ENCODE measurements around the gene SLC9B2.
"Not testable (repeated sequence)": the region's sequence is repeated elsewhere in the genome, so short reads cannot be mapped to it uniquely, and the experiment has no call there.

The SLC9B2 gene

DNA sequence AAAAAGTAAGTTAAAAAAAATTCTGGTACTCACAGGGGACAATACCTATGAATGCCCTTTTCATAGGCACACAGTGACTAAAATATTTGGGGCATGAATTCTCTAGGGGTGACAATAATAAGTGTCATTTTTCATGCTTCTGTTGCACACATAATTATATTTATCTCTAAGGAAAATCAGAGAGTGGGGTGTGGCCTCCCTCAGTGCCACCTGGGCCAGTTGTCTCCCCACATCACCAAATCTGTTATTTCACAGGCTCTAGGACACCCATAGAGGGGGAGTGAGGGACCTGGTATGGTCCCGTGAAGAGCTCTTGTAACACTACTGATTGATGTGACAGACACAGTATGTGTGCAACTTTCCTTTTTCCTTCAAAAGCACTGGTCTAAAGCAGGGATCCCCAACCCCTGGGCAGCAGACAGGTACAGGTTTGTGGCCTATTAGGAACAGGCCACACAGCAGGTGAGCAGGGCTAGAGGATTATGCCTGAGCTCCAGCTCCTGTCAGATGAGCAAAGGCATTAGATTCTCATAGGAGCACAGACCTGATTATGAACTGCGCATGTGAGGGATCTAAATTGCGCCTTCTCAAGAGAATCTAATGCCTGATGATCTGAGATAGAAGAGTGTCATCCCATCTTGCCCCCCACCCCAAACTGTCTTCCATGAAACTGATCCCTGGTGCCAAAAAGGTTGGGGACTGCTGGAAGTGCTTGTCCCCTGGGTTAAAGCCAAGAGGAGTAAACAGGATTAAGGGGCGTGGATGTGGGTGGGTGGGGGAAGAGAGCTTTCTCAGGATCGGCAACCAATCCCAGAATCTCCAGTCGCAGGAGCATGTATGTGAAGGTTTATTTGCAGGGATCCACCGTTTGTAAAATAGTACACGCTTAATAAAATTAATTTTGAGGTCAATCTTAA lies 57.9 kb downstream of the SLC9B2 start:
- peak; percentile 75 for FAIRE-seq

DNA sequence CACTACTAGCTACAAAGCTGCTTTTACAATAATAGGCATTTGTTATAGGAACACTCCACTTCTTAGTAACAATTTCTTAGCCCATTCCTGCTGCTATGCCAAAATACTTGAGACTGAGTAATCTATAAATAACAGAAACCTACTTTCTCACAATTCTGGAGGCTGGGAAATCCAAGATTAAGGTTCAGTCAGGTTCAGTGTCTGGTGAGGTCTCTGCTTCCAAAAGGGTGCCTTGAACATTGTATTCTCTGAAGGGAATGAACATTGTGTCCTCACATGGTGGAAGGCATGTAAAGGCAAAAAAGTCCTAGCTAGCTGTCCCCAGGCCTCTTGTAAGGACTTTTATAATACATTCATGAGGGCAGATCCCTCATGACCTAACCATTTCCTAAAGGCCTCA lies 64.0 kb downstream of the SLC9B2 start:
- FAIRE-seq: no peak

DNA sequence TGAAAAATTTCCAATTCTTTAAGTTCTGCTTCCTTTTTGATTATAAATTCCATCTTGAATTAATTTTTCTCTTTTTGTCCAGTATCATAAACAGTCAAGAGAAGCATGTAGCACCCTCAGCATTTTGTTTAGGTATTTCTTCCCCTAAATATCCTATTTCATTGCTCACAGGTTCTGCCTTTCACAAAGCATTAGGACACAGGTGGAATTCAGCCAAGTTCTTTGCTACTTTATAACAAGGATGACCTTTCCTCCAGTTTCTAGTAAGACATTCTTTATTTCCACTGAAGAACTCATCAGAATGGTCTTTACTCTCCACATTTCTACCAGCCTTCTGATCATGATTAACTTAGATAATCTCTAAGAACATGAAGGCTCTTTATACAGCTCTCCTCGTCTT lies 64.5 kb downstream of the SLC9B2 start:
- no peak for FAIRE-seq

DNA sequence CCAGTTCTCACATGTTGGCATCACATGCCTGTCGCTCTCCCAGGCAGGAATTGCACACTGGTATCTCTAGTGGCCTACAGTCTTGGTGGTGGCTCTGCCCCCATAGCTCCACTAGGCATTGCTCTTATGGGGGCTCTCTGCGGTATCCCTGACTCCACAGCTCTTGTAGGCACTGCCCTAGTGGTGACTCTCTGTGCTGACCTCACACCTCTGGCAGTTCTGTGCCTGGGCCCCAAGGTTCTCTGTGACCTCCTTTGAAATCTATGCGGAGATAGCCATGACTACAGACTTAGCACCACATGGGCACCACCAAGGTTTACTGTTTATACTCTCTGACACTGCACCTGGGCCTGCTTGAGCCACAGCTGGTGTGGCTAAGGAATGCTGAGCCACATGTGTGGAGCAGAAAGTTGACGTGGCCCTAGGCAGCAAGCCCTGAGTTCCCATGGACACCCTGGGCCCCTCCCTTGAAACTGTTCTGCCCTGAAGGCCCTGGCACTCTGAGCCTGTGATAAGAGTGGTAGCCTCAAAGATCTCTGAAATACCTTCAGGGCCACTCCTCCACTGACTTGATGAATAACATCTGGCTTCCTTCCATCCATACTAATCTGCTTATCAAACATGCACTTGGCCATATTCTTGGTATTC lies 65.1 kb downstream of the SLC9B2 start:
- no peak for FAIRE-seq

DNA sequence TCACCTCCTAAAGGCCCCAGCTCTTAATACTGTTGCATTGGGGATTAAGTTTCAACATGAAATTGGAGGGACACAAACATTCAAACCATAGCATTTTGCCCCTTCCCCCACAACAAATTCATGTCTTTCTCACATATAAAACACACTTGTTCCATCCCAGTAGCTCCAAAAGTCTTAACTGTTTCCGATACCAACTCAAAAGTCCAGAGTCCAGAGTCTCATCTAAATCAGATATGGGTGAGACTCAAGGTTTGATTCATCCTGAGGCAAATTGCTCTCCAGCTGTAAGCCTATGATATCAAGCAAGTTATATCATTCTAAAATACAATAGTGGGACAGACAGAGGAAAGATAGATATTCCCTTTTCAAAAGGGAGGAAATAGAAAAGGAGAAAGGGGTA lies 65.8 kb downstream of the SLC9B2 start:
- no peak for FAIRE-seq

DNA sequence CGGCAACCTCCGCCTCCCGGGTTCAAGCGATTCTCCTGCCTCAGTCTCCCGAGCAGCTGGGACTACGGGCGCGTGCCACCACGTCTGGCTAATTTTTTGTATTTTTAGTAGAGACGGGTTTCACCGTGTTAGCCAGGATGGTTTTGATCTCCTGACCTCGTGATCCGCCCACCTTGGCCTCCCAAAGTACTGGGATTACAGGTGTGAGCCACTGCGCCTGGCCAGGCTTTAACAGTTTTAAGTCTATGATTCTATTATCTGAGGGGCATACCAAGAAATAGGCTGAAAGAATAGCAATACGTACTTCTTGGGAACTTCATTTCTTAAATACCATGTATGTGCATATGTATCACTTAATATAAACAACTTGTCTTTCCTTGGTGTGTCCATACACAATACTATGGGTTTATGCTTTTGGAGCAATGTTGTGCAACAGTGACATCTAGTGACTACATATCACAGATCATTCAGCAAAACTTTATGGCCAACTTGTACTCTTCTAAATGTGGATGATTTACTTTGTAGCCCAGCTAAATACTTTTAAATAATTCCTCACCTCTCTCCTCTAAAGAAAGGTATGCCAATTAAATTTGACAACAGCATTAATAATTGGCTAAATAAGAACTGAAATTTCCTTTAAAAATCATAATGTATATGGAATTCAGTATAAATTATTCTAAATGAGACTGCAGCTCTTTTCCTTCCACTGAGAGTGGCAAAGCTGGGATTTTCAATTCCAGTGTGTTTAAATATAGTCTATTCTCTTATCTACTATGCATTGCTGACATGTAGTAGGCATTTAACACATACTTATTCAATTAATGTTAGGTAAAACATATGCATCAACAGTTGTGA lies 67.5 kb downstream of the SLC9B2 start:
- peak; percentile 98 for FAIRE-seq

DNA sequence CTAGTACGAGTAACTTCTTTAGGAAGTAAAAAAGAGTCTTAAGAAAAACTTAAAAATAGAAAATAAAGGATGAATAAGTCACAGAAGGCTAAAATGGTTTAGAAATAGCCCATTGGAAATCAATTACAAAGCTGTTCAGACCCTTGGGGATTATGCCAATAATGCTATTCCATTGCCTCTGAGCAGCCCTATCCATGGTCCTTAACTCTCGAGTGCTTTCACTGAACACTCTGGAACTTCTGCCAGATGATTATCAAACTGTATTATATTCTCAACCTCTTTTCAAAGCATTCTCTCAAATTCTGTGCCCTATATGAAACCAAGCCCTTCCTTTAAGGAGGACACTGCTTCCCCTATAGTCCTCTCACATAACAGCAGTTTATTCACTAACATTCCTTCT lies 74.0 kb downstream of the SLC9B2 start:
- FAIRE-seq: no peak

DNA sequence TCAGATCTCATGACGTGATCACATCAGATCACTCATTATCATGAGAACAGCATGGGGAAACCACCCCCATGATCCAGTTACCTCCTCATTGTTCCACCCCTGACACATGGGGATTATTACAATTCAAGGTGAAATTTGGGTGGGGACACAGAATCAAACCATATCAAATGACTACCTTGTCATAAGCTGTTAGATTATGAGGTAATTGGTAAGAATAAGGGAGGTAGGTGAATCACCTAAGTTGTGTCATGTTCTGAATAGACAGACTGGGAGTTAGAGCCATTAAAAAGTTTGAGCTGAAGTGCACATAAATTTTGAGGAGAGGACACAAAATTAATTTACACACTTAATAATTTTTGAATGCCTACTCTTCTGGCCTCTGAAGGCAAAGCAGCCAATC lies 81.8 kb downstream of the SLC9B2 start:
- FAIRE-seq: no peak

DNA sequence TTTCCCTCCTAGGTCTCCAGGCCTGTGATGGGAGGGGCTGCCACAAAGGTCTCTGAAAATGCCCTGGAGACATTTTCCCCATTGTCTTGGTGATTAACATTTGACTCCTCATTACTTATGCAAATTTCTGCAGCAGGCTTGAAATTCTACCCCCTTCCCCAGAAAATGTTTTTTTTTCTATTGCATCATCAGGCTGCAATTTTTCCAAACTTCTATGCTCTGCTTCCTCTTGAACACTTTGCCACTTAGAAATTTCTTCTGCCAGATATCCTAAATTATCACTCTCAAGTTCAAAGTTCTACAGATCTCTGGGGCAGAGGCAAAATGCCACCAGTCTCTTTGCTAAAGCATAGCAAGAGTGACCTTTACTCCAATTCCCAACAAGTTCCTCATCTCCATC lies 82.6 kb downstream of the SLC9B2 start:
- not testable (repeated sequence) for FAIRE-seq

DNA sequence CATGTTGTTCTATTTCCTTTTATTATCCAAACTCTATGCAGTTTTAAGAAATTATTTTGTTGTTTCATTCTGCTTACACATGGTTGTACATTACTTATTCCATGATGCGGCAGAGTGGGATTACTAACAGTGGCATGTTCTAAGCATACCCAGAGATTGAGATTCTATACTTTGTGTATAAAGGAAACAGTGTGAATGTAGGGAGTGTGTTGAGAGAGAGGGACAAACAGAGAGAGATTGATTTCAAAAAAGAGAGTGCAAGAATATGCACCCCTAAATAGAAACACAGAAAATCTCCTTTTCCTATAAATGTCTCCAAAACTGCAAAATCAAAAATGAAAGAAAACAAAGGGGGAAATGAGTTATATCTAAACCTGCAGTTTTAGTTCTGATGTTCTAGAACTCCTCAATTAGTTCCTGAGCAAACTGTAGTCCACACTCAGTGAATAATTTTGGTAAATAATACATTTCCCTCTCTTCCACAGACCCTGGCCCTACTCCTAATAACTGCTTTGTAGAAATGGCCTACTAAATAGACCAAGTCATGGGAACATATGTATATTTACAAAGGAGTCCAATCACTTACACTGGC lies 88.0 kb downstream of the SLC9B2 start:
- FAIRE-seq: no peak

DNA sequence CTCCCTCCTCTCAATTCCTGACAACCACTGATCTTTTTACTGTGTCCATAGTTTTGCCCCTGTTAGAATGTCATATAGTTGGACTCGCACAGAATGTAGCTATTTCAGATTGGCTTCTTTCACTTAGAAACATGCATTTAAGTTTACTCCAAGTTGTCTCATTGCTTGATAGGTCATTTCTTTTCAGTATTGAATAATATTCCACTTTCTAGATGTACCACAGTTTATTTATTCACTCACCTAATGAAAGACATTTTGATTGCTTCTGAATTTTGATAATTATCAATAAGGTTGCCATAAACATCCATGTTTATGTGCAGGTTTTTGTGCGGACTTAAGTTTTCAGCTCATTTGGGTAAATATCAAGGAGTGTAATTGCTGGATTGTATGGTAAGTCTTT lies 95.6 kb downstream of the SLC9B2 start:
- no peak for FAIRE-seq

Measured in islet of Langerhans (tissue), 1 donor.